Peyer's patch (tissue), 4 donors: ENCODE results near the gene BMP7.

Source experiments
- POLR2A ChIP-seq, 2 donors: fragments of 450-650 bp; IDR thresholded peaks; one replicate each; pipeline ENCODE4 v1.5.1; 2017; ENCODE audit warnings: antibody characterized with exemption in 2 of 2, mild to moderate bottlenecking in 2 of 2, moderate library complexity in 2 of 2
- TF ChIP-seq, protein P1 (sequence below), 6 experiments: fragments of 450-650 bp in 4 of 6; fragments of 200-600 bp in 2 of 6; sonication (generic) in 1 of 6; IDR thresholded peaks; one replicate each; pipeline ENCODE4 v1.5.1; 2017 to 2019; ENCODE audit warnings: antibody characterized with exemption in 6 of 6, mild to moderate bottlenecking in 3 of 6, moderate library complexity in 1 of 6

DNA sequence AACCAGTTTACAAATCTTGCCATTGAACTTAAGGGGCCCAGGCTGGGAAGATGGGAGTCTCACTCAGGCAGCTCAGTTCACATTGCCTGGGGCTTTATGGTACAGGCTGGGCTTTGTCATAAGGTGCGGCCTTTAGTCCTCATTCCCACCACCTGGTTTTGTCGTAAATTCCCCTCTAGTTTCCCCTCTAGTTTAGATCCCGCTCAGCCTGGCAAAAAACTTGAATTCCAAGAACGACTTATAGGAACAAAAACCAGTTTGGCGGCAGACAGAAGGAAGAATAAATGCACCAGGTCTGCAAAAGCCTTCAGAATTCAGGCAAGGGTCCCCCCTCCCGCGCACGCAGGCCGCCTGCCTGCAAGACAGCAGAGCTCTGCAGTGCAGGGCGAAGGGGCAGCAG, 4.1 kb downstream of the BMP7 start:
- TF ChIP-seq, protein P1, sequence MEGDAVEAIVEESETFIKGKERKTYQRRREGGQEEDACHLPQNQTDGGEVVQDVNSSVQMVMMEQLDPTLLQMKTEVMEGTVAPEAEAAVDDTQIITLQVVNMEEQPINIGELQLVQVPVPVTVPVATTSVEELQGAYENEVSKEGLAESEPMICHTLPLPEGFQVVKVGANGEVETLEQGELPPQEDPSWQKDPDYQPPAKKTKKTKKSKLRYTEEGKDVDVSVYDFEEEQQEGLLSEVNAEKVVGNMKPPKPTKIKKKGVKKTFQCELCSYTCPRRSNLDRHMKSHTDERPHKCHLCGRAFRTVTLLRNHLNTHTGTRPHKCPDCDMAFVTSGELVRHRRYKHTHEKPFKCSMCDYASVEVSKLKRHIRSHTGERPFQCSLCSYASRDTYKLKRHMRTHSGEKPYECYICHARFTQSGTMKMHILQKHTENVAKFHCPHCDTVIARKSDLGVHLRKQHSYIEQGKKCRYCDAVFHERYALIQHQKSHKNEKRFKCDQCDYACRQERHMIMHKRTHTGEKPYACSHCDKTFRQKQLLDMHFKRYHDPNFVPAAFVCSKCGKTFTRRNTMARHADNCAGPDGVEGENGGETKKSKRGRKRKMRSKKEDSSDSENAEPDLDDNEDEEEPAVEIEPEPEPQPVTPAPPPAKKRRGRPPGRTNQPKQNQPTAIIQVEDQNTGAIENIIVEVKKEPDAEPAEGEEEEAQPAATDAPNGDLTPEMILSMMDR (IDR thresholded peaks at IDR 0.05): no peak
- TF ChIP-seq POLR2A (IDR thresholded peaks at IDR 0.05): no peak
